DOHH2 (cell line): ENCODE measurements around the gene TRAF2.

Experiments used
- EZH2phosphoT487 ChIP-seq: fragments of 200-600 bp; sonication (generic); IDR thresholded peaks from 2 replicates; pipeline ENCODE4 v1.6.1; 2017; ENCODE audit warnings: borderline replicate concordance, mild to moderate bottlenecking, antibody characterized with exemption, low read length, moderate library complexity, mixed read lengths
- TF ChIP-seq, protein P1 (sequence below): fragments of 200-600 bp; sonication (generic); IDR thresholded peaks from one replicate; pipeline ENCODE4 v1.5.1; 2014; ENCODE audit warnings: antibody characterized with exemption, mild to moderate bottlenecking, low read depth, low read length; ENCODE audit not compliant: poor library complexity, severe bottlenecking

DNA sequence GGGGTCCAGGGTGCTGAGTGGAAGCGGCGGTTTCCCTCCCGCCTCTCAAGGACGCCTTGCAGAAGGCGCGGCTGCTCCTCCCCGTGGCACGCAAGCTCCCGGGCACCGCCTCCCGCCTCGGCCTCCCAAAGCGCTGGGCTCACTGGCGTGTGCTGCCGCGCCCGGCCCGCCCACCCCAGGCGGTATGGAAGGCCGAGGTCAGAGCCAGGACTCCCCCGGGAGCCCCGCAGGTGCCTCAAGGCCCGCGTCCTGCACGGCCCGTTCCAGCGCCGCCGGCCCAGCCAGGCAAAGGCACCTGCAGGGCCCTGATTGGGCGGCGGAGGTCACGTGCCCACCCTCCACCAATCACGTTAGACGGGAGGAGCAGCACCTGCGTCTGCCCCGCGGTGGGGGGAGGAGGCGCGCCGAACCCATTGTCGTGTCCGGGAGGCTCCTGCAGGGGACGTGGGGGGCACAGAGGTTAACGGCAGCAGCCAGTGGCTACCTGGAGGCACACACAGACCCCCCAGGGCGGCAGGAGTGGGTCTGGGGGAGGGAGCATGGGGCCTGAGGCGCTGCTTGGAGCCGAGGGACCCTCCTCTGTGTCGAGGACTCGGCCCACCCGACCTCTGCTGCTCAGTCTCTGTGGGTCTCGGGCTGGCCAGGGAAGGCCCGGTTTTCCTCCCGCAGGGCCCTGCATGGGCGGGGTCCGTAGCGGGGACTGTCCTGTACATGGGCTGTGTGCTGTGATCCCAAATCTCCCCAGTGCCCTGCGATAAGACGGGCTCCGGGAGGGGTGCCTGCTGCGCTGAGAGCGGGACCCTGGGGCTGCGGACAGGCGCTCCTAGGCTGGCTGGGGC, 63.7 kb downstream of the TRAF2 start:
- TF ChIP-seq, protein P1, sequence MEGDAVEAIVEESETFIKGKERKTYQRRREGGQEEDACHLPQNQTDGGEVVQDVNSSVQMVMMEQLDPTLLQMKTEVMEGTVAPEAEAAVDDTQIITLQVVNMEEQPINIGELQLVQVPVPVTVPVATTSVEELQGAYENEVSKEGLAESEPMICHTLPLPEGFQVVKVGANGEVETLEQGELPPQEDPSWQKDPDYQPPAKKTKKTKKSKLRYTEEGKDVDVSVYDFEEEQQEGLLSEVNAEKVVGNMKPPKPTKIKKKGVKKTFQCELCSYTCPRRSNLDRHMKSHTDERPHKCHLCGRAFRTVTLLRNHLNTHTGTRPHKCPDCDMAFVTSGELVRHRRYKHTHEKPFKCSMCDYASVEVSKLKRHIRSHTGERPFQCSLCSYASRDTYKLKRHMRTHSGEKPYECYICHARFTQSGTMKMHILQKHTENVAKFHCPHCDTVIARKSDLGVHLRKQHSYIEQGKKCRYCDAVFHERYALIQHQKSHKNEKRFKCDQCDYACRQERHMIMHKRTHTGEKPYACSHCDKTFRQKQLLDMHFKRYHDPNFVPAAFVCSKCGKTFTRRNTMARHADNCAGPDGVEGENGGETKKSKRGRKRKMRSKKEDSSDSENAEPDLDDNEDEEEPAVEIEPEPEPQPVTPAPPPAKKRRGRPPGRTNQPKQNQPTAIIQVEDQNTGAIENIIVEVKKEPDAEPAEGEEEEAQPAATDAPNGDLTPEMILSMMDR = peak; percentile 49
- no peak for TF ChIP-seq EZH2phosphoT487
